ENCODE measurements around the gene CPNE5. TPM values are rescaled to one million over a fixed set of nuclear protein-coding genes. Genes with fewer than 3 reads are reported as not detected.

Gene CPNE5
- total RNA-seq, 1 donor = not detected

DNA sequence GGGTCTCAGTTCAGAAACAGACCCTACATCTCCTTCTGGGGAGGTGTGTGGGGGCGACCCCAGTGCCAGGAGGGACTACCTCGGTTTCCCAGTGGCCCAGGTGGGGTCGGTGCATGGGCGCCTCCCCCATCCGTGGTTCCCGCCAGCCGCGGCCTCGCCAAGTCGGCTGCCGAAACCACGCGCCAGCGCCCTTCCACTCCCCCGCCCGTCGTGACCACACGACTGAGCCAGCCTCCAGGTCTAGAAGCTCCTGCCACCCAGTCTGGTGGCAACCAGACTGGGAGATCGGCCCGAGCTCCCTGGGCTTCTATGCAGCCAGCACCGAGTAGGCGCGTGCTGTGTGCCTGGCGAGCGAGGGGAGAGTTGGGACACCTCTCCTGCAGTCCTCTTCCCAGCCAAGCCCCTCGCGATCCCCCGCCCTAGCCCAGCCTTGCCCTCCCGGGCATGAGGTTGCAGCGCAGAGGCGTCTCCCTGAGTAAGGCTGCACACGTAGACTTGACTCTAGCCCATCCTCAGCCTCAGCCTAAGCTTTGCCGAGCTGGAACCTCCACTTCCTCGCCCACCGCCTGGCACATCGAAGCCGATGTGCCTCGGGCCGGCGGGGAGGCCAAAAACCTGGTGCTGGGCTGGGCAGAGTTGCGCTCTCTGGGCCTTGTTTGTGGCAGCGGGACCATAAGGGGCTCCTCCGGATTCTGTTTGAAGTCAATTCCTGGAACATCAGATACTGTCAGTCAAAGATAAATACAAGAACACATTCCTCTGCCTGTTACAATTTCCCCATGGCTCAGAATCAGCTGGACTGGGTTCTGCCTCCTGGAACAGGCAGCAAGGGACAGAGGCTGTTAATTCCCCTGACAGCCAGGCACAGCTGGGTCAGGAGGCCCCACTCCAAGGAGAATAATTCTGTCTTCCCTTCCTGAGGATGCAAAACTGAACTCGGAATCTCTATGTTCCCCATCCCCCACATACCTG lies 1.5 kb upstream of the CPNE5 start:
- Histone ChIP-seq H3K9me3 (ENCODE audit: low read depth, low read length) (no peaks in the 10 kb centered on the region), H4K20me1 (ENCODE audit: insufficient read depth, low read length) (no peaks in the 10 kb centered on the region), H2AFZ (ENCODE audit: low read length) (no peak overlapping the region), H3K79me2 (ENCODE audit: insufficient read depth, low read length) (no peaks in the 10 kb centered on the region), H3K4me2 (ENCODE audit: insufficient read depth, low read length) (peak overlapping the region; percentile 76), H3K4me3 (ENCODE audit: insufficient read depth, low read length) (peak overlapping the region; percentile 61), H3K4me1 (ENCODE audit: insufficient read depth, low read length) (peaks cover 8% of the 10 kb centered on the region), H3K27me3 (ENCODE audit: insufficient read depth, low read length) (peaks cover 23% of the 10 kb centered on the region), H3K27ac (ENCODE audit: low read depth, low read length) (no peak overlapping the region), H3K36me3 (ENCODE audit: insufficient read depth, low read length) (no peaks in the 10 kb centered on the region)
- TF ChIP-seq, protein P1, sequence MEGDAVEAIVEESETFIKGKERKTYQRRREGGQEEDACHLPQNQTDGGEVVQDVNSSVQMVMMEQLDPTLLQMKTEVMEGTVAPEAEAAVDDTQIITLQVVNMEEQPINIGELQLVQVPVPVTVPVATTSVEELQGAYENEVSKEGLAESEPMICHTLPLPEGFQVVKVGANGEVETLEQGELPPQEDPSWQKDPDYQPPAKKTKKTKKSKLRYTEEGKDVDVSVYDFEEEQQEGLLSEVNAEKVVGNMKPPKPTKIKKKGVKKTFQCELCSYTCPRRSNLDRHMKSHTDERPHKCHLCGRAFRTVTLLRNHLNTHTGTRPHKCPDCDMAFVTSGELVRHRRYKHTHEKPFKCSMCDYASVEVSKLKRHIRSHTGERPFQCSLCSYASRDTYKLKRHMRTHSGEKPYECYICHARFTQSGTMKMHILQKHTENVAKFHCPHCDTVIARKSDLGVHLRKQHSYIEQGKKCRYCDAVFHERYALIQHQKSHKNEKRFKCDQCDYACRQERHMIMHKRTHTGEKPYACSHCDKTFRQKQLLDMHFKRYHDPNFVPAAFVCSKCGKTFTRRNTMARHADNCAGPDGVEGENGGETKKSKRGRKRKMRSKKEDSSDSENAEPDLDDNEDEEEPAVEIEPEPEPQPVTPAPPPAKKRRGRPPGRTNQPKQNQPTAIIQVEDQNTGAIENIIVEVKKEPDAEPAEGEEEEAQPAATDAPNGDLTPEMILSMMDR (IDR thresholded peaks at IDR 0.05; ENCODE audit: extremely low read depth, low read depth, low read length) = no peak
- peak; percentile 89 for DNase-seq (ENCODE audit: insufficient read length, low spot score, missing footprints)

DNA sequence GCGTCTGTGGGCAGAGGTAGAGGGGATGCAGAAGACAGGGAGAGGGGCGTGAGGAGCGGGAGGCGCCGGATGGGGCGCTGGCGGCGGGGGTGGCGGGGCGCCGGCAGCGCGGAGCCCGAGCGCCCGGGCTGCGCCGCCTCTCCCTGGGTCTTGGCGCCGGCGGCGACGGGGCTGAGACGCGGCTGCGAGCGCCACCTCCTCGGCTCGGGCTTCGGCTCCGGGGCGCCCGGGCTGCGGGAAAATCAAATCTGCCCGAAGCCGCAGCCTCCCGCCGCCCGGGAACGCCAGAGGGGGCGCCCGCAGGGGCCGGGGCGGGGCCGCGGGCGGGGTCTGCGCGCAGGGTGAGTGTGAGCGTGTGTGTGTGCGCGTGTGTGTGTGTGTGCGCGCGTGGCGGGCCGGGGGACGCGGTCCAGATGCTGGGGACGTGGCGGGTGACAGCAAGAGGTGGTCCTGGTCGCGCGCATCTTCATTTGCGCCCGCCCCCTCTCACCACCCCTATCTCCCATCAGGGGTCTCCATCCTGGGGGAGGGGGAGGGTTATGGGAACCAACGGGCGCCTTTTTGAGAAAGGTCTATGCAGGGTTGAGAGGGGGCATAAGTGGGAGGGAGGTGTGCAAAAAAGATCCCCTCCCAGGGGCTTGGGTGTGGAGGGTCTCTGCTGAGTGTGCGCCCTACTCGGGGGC lies 646 bp upstream of the CPNE5 start:
- no peaks in the 10 kb centered on the region for H3K9me3 ChIP-seq (ENCODE audit: low read depth, low read length)
- peak; percentile 92 for DNase-seq (ENCODE audit: insufficient read length, low spot score, missing footprints)
- TF ChIP-seq, protein P1 (IDR thresholded peaks at IDR 0.05; ENCODE audit: extremely low read depth, low read depth, low read length) = no peak
- H3K4me2 ChIP-seq (ENCODE audit: insufficient read depth, low read length) = peak overlapping the region; percentile 76
- no peak overlapping the region for H3K27ac ChIP-seq (ENCODE audit: low read depth, low read length)
- H3K79me2 ChIP-seq (ENCODE audit: insufficient read depth, low read length) = no peaks in the 10 kb centered on the region
- no peaks in the 10 kb centered on the region for H3K36me3 ChIP-seq (ENCODE audit: insufficient read depth, low read length)
- peaks cover 23% of the 10 kb centered on the region for H3K27me3 ChIP-seq (ENCODE audit: insufficient read depth, low read length)
- H3K4me3 ChIP-seq (ENCODE audit: insufficient read depth, low read length) = peak overlapping the region; percentile 61
- H3K4me1 ChIP-seq (ENCODE audit: insufficient read depth, low read length) = peaks cover 8% of the 10 kb centered on the region
- no peak overlapping the region for H2AFZ ChIP-seq (ENCODE audit: low read length)
- no peaks in the 10 kb centered on the region for H4K20me1 ChIP-seq (ENCODE audit: insufficient read depth, low read length)

DNA sequence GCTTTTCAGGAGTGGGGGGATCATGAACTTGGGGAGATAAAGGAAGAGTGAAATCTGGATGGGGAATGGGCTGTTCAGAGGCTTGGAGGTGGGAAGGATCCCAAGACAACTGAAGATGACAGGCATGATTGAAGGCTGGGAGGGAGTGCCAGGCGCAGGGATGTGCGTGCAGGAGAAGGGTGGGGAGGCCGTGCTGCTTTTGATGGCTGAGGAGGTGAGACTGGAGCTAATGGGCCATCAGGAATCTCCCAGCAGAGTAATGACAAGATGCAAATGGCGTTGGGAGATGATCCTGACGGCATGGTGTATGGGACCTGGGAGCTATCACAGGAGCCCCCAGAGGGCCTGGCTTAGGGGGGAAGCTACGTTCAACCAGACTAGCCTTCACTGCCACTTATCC lies 1.6 kb downstream of the CPNE5 start:
- Histone ChIP-seq H3K4me1 (ENCODE audit: insufficient read depth, low read length) (peaks cover 8% of the 10 kb centered on the region), H3K4me2 (ENCODE audit: insufficient read depth, low read length) (no peak overlapping the region), H3K27me3 (ENCODE audit: insufficient read depth, low read length) (peaks cover 23% of the 10 kb centered on the region), H2AFZ (ENCODE audit: low read length) (no peak overlapping the region), H3K9me3 (ENCODE audit: low read depth, low read length) (no peaks in the 10 kb centered on the region), H3K27ac (ENCODE audit: low read depth, low read length) (no peak overlapping the region), H3K4me3 (ENCODE audit: insufficient read depth, low read length) (no peak overlapping the region), H4K20me1 (ENCODE audit: insufficient read depth, low read length) (no peaks in the 10 kb centered on the region), H3K36me3 (ENCODE audit: insufficient read depth, low read length) (no peaks in the 10 kb centered on the region), H3K79me2 (ENCODE audit: insufficient read depth, low read length) (no peaks in the 10 kb centered on the region)
- DNase-seq (ENCODE audit: insufficient read length, low spot score, missing footprints) = peak; percentile 80
- TF ChIP-seq, protein P1 (IDR thresholded peaks at IDR 0.05; ENCODE audit: extremely low read depth, low read depth, low read length) = no peak

DNA sequence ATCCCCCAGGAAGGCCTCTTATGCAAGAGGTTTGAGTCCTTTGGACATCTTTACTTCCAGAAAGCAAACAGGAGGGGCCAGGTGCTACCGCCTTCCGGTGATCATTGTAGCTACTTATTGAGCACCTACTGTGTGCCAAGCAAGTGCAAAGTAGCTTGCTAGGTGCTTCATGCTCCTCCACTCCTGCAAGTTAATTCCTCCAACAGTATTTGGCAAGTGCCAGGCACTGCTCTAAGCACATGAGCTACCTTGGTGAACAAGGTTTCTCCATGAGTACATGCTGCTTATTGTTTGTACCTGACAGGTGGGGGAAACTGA lies 2.3 kb downstream of the CPNE5 start:
- Histone ChIP-seq H3K9me3 (ENCODE audit: low read depth, low read length) (no peaks in the 10 kb centered on the region), H3K36me3 (ENCODE audit: insufficient read depth, low read length) (no peaks in the 10 kb centered on the region), H3K27ac (ENCODE audit: low read depth, low read length) (no peak overlapping the region), H2AFZ (ENCODE audit: low read length) (no peak overlapping the region), H3K4me3 (ENCODE audit: insufficient read depth, low read length) (no peak overlapping the region), H3K4me2 (ENCODE audit: insufficient read depth, low read length) (no peak overlapping the region), H4K20me1 (ENCODE audit: insufficient read depth, low read length) (no peaks in the 10 kb centered on the region), H3K4me1 (ENCODE audit: insufficient read depth, low read length) (peaks cover 8% of the 10 kb centered on the region), H3K27me3 (ENCODE audit: insufficient read depth, low read length) (peaks cover 23% of the 10 kb centered on the region), H3K79me2 (ENCODE audit: insufficient read depth, low read length) (no peaks in the 10 kb centered on the region)
- DNase-seq (ENCODE audit: insufficient read length, low spot score, missing footprints) = no peak
- TF ChIP-seq, protein P1 (IDR thresholded peaks at IDR 0.05; ENCODE audit: extremely low read depth, low read depth, low read length) = no peak
